Testis (tissue), 3 donors: ENCODE data around the gene SLC4A9. TPM values are rescaled to one million over a fixed set of nuclear protein-coding genes. Genes with fewer than 3 reads are reported as not detected.
"Not testable (repeated sequence)": the region's sequence is repeated elsewhere in the genome, so short reads cannot be mapped to it uniquely, and the experiment has no call there.

ENCODE experiments used
- DNase-seq: peaks from one replicate; pipeline ENCODE4 v3.0.0-alpha.2; 2019
- H3K27ac ChIP-seq, 2 donors: fragments of 200-600 bp; sonication (generic); one replicate each; pipeline ENCODE4 v1.5.1; 2019
- H3K27me3 ChIP-seq: fragments of 200-600 bp; sonication (generic); one replicate; pipeline ENCODE4 v1.5.1; 2019
- H3K36me3 ChIP-seq: fragments of 200-600 bp; sonication (generic); one replicate; pipeline ENCODE4 v1.5.1; 2017; ENCODE audit warnings: low read depth; ENCODE audit errors: missing control alignments
- H3K4me1 ChIP-seq: fragments of 200-600 bp; sonication (generic); one replicate; pipeline ENCODE4 v1.5.1; 2019
- H3K4me3 ChIP-seq, 2 donors: fragments of 200-600 bp; sonication (generic); one replicate each; pipeline ENCODE4 v1.5.1; 2017 to 2019
- H3K9me3 ChIP-seq: fragments of 200-600 bp; sonication (generic); one replicate; pipeline ENCODE4 v1.5.1; 2017
- CTCF ChIP-seq, 3 experiments: fragments of 450-650 bp in 2 of 3; fragments of 200-600 bp in 1 of 3; sonication (generic) in 1 of 3; IDR thresholded peaks; one replicate each; pipeline ENCODE4 v1.5.1; 2016 to 2019; ENCODE audit warnings: antibody characterized with exemption in 3 of 3, mild to moderate bottlenecking in 2 of 3, moderate library complexity in 1 of 3
- POLR2A ChIP-seq: fragments of 450-650 bp; IDR thresholded peaks from one replicate; pipeline ENCODE4 v1.6.1; 2017; ENCODE audit warnings: antibody characterized with exemption, mild to moderate bottlenecking, moderate library complexity
- WGBS, 2 donors: methylation state at CpG; one replicate each; pipeline ENCODE4 v1.1.5; 2018; 5-methylcytosine and 5-hydroxymethylcytosine counted together
- intact Hi-C: fragments of 100-400 bp; cut with DNase I; formaldehyde crosslinking; loops from one replicate; pipeline ENCODE4 v1.15.1; 2023; ENCODE audit warnings: low total_unique reads
- polyA plus RNA-seq: library from polyadenylated mRNA; stranded (reverse); fragments of 350-450 nt; fragmentation: Illumina TruSeq; extraction: RNeasy Lipid Tissue Mini Kit (QIAGEN cat#74804); gene quantifications from one replicate; pipeline ENCODE4 v1.2.3, GENCODE V29; 2014; ENCODE audit warnings: low read depth, low replicate concordance; ENCODE audit not compliant: insufficient read depth
- small RNA-seq, 2 donors: library from RNA; depleted of rRNA; stranded (forward); fragments of <200 nt; gene quantifications; one replicate each; pipeline ENCODE3, GENCODE V24; 2016
- total RNA-seq, 2 donors: library from RNA; depleted of rRNA; stranded (reverse); fragments of >200 nt; gene quantifications; one replicate each; pipeline ENCODE4 v1.2.3, GENCODE V29; 2016

SLC4A9 gene
- total and polyA plus RNA-seq, 3 donors from 2014 or later, result 0.81 to 1.2 (median 1.2) TPM

GRCh38 chr5:140420226-140420570, 60.2 kb downstream of the SLC4A9 start:
- H3K4me1 ChIP-seq, result peaks cover 3% of the 10 kb centered on the region
- no peak overlapping the region for H3K4me3 ChIP-seq
- H3K27me3 ChIP-seq, result no peaks in the 10 kb centered on the region
- H3K36me3 ChIP-seq, result no peaks in the 10 kb centered on the region
- intact Hi-C loops, result no loop called here
- WGBS, 2 donors, result 94 to 97% methylated on average over 4 of the region's 4 CpGs
- no peak for TF ChIP-seq POLR2A
- no peak overlapping the region for H3K27ac ChIP-seq
- no peak for DNase-seq
- H3K9me3 ChIP-seq, result no peaks in the 10 kb centered on the region

GRCh38 chr5:140420665-140421361, 60.8 kb downstream of the SLC4A9 start:
- DNase-seq, result no peak
- Histone ChIP-seq H3K4me3 (no peak overlapping the region), H3K9me3 (no peaks in the 10 kb centered on the region), H3K4me1 (peaks cover 3% of the 10 kb centered on the region), H3K36me3 (no peaks in the 10 kb centered on the region), H3K27me3 (no peaks in the 10 kb centered on the region), H3K27ac (no peak overlapping the region)
- TF ChIP-seq POLR2A, result no peak
- no peak for TF ChIP-seq CTCF (IDR thresholded peaks at IDR 0.05)
- intact Hi-C loops, result no loop called here
- 91 to 95% methylated on average over 5 of the region's 5 CpGs for WGBS, 2 donors

GRCh38 chr5:140421375-140421774, 61.4 kb downstream of the SLC4A9 start:
- DNase-seq, H3K9me3 ChIP-seq, H3K36me3 ChIP-seq, H3K27me3 ChIP-seq, H3K27ac ChIP-seq, H3K4me1 ChIP-seq, intact Hi-C loops, H3K4me3 ChIP-seq: not testable (repeated sequence)
- 89 to 91% methylated on average over 7 of the region's 7 CpGs for WGBS, 2 donors

- TF ChIP-seq POLR2A (no peak), CTCF (IDR thresholded peaks at IDR 0.05) (no peak)
Observed at GRCh38 chr5:140423609-140424008, 63.6 kb downstream of the SLC4A9 start.

GRCh38 chr5:140424135-140424534, 64.1 kb downstream of the SLC4A9 start:
- no peak overlapping the region for H3K27ac ChIP-seq
- H3K4me3 ChIP-seq, result no peak overlapping the region
- no peak for TF ChIP-seq CTCF (IDR thresholded peaks at IDR 0.05)
- no peak for TF ChIP-seq POLR2A
- no peaks in the 10 kb centered on the region for H3K27me3 ChIP-seq
- H3K4me1 ChIP-seq, result peaks cover 3% of the 10 kb centered on the region
- no peak for DNase-seq
- intact Hi-C loops, result no loop called here
- H3K9me3 ChIP-seq, result no peaks in the 10 kb centered on the region
- WGBS, 2 donors, result 36 to 53% methylated on average over 3 of the region's 3 CpGs
- H3K36me3 ChIP-seq, result no peaks in the 10 kb centered on the region

More at GRCh38 chr5:140423609-140424008, 63.6 kb downstream of the SLC4A9 start:
- 92 to 97% methylated on average over 2 of the region's 2 CpGs for WGBS, 2 donors
- Histone ChIP-seq H3K4me3 (no peak overlapping the region), H3K27ac (no peak overlapping the region), H3K27me3 (no peaks in the 10 kb centered on the region), H3K36me3 (no peaks in the 10 kb centered on the region), H3K9me3 (no peaks in the 10 kb centered on the region), H3K4me1 (peaks cover 3% of the 10 kb centered on the region)
- DNase-seq, result no peak
- intact Hi-C loops, result no loop called here

Small RNA genes lying within 50 kb of the gene (small RNA-seq; reads per million reads assigned to genes)
- gene RNU4-14P, result 0 reads per million in 2 donors

Other genes starting within 250 kb of the SLC4A9 start
- gene PURA, start 246.1 kb upstream of the SLC4A9 start, total RNA-seq, result 10 to 100 TPM; 22.9 to 26.9 TPM
- 9.3 TPM for gene PURA, start 246.1 kb upstream of the SLC4A9 start, polyA plus RNA-seq
- 10 to 100 TPM; 11.1 to 12.1 TPM for gene IGIP, start 234.3 kb upstream of the SLC4A9 start, total RNA-seq
- gene IGIP, start 234.3 kb upstream of the SLC4A9 start, polyA plus RNA-seq, result 7.1 TPM
- gene CYSTM1, start 185.0 kb upstream of the SLC4A9 start, total RNA-seq, result 10 to 100 TPM; 33.5 to 43.6 TPM
- 115 TPM for gene CYSTM1, start 185.0 kb upstream of the SLC4A9 start, polyA plus RNA-seq
- 100 to 1,000 TPM; 156 to 185 TPM for gene PFDN1, start 57.1 kb upstream of the SLC4A9 start, total RNA-seq
- gene PFDN1, start 57.1 kb upstream of the SLC4A9 start, polyA plus RNA-seq, result 62.4 TPM
- 10 to 100 TPM; 23.2 to 23.9 TPM for gene HBEGF, start 13.6 kb upstream of the SLC4A9 start, total RNA-seq
- 8.2 TPM for gene HBEGF, start 13.6 kb upstream of the SLC4A9 start, polyA plus RNA-seq
- 100 to 1,000 TPM; 170 to 172 TPM for gene ANKHD1, start 41.6 kb downstream of the SLC4A9 start, total RNA-seq
- 70.0 TPM for gene ANKHD1, start 41.6 kb downstream of the SLC4A9 start, polyA plus RNA-seq
- gene EIF4EBP3, start 187.5 kb downstream of the SLC4A9 start, total RNA-seq, result 10 to 100 TPM; 11.7 to 14.0 TPM
- 47.3 TPM for gene EIF4EBP3, start 187.5 kb downstream of the SLC4A9 start, polyA plus RNA-seq
- 10 to 100 TPM; 43.1 to 51.3 TPM for gene SRA1, start 197.3 kb downstream of the SLC4A9 start, total RNA-seq
- 49.0 TPM for gene SRA1, start 197.3 kb downstream of the SLC4A9 start, polyA plus RNA-seq
- 100 to 1,000 TPM; 122 to 129 TPM for gene APBB3, start 204.4 kb downstream of the SLC4A9 start, total RNA-seq
- gene APBB3, start 204.4 kb downstream of the SLC4A9 start, polyA plus RNA-seq, result 73.1 TPM
- gene SLC35A4, start 204.6 kb downstream of the SLC4A9 start, total RNA-seq, result 100 to 1,000 TPM in 1 of 2 donors, 10 to 100 TPM in 1; 84.3 to 105 TPM
- 97.0 TPM for gene SLC35A4, start 204.6 kb downstream of the SLC4A9 start, polyA plus RNA-seq